ENCODE results near the gene MALRD1. TPM values are rescaled to one million over a fixed set of nuclear protein-coding genes. Genes with fewer than 3 reads are reported as not detected.

MALRD1 gene
- total and polyA plus RNA-seq, 4 donors = 0.17 to 17.9 (median 4.1) TPM

DNA sequence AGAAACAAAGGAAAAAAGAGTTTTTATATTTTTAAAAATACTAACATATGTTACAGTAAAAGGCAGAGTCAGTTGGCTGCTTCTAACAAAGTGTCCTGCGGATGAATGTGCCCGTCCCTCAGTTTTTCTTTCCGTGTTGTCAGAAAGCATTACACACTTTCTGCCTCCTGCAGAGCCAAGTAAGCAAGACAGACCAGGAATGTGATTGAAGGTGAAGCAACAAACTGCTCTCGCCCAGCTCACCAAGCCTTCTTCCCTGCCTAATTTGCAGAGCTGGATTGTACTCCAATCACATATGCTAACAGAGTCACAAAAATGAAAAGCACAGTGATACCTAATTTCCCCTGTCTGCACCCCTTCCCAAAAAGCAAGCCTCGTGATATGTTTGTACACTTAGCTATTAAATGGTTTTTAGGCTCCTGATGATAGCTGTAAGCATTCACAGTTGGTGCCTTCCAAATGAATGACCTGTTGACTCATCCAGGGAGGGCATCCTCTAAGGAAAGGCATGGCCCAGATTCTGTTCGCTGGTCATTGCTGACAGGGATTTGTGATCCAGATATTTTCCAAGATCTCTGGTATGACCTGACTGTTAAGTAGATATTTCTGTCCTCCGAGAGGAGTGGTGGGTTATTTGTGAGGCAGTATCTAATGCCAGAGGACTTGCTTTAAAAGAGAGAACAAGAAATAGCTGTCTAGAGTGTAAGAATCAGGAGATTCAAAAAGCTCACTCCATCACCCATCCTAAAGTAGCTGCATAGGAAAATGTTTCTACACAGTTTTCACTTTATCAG is 580.4 kb downstream of the MALRD1 start:
- ATAC-seq (ENCODE audit: insufficient read depth, low FRiP score) (no peak), DNase-seq (no peak)
- no peaks in the 10 kb centered on the region for H3K36me3 ChIP-seq (ENCODE audit: control insufficient read depth in 4 of 4, insufficient read depth in 4 of 4, low read length in 4 of 4)
- H3K4me1 ChIP-seq (ENCODE audit: control insufficient read depth in 5 of 5, insufficient read depth in 5 of 5, low read length in 5 of 5) = peaks cover 0 to 19% (median 0%) of the 10 kb centered on the region in 5 donors
- TF ChIP-seq, protein P1, sequence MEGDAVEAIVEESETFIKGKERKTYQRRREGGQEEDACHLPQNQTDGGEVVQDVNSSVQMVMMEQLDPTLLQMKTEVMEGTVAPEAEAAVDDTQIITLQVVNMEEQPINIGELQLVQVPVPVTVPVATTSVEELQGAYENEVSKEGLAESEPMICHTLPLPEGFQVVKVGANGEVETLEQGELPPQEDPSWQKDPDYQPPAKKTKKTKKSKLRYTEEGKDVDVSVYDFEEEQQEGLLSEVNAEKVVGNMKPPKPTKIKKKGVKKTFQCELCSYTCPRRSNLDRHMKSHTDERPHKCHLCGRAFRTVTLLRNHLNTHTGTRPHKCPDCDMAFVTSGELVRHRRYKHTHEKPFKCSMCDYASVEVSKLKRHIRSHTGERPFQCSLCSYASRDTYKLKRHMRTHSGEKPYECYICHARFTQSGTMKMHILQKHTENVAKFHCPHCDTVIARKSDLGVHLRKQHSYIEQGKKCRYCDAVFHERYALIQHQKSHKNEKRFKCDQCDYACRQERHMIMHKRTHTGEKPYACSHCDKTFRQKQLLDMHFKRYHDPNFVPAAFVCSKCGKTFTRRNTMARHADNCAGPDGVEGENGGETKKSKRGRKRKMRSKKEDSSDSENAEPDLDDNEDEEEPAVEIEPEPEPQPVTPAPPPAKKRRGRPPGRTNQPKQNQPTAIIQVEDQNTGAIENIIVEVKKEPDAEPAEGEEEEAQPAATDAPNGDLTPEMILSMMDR (IDR thresholded peaks at IDR 0.05; ENCODE audit: control extremely low read depth, extremely low read depth) = no peak
- 76 to 77% methylated on average over 7 of the region's 7 CpGs for WGBS, 2 donors
- H3K27ac ChIP-seq (ENCODE audit: low read depth in 1 of 2, low read length in 1 of 2) = peak overlapping the region in 1 of 2 donors; percentile 48
- peaks cover 0 to 2% (median 0%) of the 10 kb centered on the region in 4 donors for H3K9me3 ChIP-seq (ENCODE audit: control insufficient read depth in 4 of 4, insufficient read depth in 3 of 4, low read length in 3 of 4)
- peak overlapping the region in 1 of 2 donors; percentile 15 for H3K9ac ChIP-seq (ENCODE audit: insufficient read depth in 1 of 2, low read length in 2 of 2)
- no peaks in the 10 kb centered on the region for H3K27me3 ChIP-seq (ENCODE audit: control insufficient read depth in 3 of 3, insufficient read depth in 3 of 3, low read length in 2 of 3)
- H3K4me3 ChIP-seq = no peak overlapping the region

DNA sequence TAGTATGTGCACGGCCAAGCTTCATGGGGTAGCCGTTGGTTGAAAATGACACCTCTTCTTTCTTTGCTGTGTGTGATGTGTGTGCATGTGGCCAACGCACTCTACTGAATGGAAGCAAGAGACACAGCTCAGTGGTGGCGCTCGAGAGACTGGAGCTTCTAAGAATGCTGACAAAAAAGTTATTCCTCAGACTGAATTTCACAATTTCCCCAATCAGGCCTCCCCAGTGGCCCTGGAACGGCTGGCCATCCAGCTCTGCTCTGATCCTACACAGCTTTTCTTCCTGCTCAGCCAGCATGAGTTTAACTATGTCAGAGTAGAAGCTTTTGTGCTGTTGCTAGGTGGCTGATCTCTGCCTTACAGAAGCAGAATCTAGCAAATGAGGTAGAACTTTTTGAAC is 581.0 kb downstream of the MALRD1 start:
- peak; percentile 87 to 96 (median 94) for DNase-seq
- 42 to 49% methylated on average over 6 of the region's 6 CpGs for WGBS, 2 donors
- Histone ChIP-seq H3K27me3 (ENCODE audit: control insufficient read depth in 3 of 3, insufficient read depth in 3 of 3, low read length in 2 of 3) (no peaks in the 10 kb centered on the region), H3K9ac (ENCODE audit: insufficient read depth in 1 of 2, low read length in 2 of 2) (no peak overlapping the region), H3K4me1 (ENCODE audit: control insufficient read depth in 5 of 5, insufficient read depth in 5 of 5, low read length in 5 of 5) (peaks cover 0 to 19% (median 0%) of the 10 kb centered on the region in 5 donors), H3K36me3 (ENCODE audit: control insufficient read depth in 4 of 4, insufficient read depth in 4 of 4, low read length in 4 of 4) (no peaks in the 10 kb centered on the region), H3K4me3 (no peak overlapping the region), H3K9me3 (ENCODE audit: control insufficient read depth in 4 of 4, insufficient read depth in 3 of 4, low read length in 3 of 4) (peaks cover 0 to 2% (median 0%) of the 10 kb centered on the region in 4 donors), H3K27ac (ENCODE audit: low read depth in 1 of 2, low read length in 1 of 2) (no peak overlapping the region)
- TF ChIP-seq, protein P1 (IDR thresholded peaks at IDR 0.05; ENCODE audit: control extremely low read depth, extremely low read depth) = no peak
- no peak for ATAC-seq (ENCODE audit: insufficient read depth, low FRiP score)

DNA sequence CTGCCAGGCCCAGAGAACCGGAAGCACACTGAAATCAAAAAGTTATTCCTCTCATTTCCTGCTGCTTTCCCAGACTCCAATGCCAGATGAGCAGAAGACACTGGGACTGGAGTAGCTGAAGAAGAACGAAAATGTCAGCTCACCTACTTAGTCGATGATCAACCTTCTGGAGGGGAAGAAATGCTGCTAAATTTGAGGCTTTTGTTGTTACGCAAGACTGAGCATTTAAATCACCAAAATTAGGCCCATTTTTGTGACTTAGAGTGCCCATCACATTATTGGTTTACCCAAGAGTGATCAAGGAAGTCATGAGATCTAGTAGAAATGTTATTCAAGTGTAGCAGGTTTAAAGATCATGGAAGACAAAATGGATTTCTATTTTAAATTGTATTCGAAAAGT is 585.6 kb downstream of the MALRD1 start:
- TF ChIP-seq, protein P1 (IDR thresholded peaks at IDR 0.05; ENCODE audit: control extremely low read depth, extremely low read depth) = no peak
- Histone ChIP-seq H3K9ac (ENCODE audit: insufficient read depth in 1 of 2, low read length in 2 of 2) (no peak overlapping the region), H3K9me3 (ENCODE audit: control insufficient read depth in 4 of 4, insufficient read depth in 3 of 4, low read length in 3 of 4) (peaks cover 0 to 2% (median 0%) of the 10 kb centered on the region in 4 donors), H3K27ac (ENCODE audit: low read depth in 1 of 2, low read length in 1 of 2) (no peak overlapping the region), H3K36me3 (ENCODE audit: control insufficient read depth in 4 of 4, insufficient read depth in 4 of 4, low read length in 4 of 4) (no peaks in the 10 kb centered on the region), H3K27me3 (ENCODE audit: control insufficient read depth in 3 of 3, insufficient read depth in 3 of 3, low read length in 2 of 3) (no peaks in the 10 kb centered on the region), H3K4me1 (ENCODE audit: control insufficient read depth in 5 of 5, insufficient read depth in 5 of 5, low read length in 5 of 5) (peaks cover 0 to 22% (median 0%) of the 10 kb centered on the region in 5 donors), H3K4me3 (no peak overlapping the region)
- DNase-seq (no peak), ATAC-seq (ENCODE audit: insufficient read depth, low FRiP score) (no peak)
- 90 to 92% methylated on average over 5 of the region's 5 CpGs for WGBS, 2 donors
